H1 (cell line): ENCODE measurements around the gene KCNA1. TPM values are rescaled to one million over a fixed set of nuclear protein-coding genes. Genes with fewer than 3 reads are reported as not detected.

Experiments
- BRCA1 ChIP-seq: IDR thresholded peaks from 2 replicates; pipeline ENCODE4 v1.6.1; 2012; ENCODE audit warnings: low read depth, low read length, improper control_type of control experiment
- EP300 ChIP-seq, 2 experiments: IDR thresholded peaks; 1 replicate in 1 of 2; 2 replicates in 1 of 2; pipeline ENCODE4 v1.6.1; 2011 to 2012; ENCODE audit warnings: low read depth in 2 of 2, low read length in 2 of 2, mild to moderate bottlenecking in 2 of 2, borderline replicate concordance in 1 of 2, inconsistent platforms in 1 of 2, moderate library complexity in 1 of 2
- RNF2 ChIP-seq: fragments of 200-900, 300-1000 bp; sonication (generic); IDR thresholded peaks from 2 replicates; pipeline ENCODE4 v1.7.1; 2016; ENCODE audit warnings: borderline replicate concordance, low read depth, mild to moderate bottlenecking, antibody characterized with exemption, low read length; ENCODE audit not compliant: poor library complexity, severe bottlenecking; ENCODE audit errors: missing control alignments
- SIX5 ChIP-seq: IDR thresholded peaks from 2 replicates; pipeline ENCODE4 v1.6.1; 2011; ENCODE audit warnings: mild to moderate bottlenecking, low read depth, low read length
- TAF1 ChIP-seq: IDR thresholded peaks from 2 replicates; pipeline ENCODE4 v1.6.1; 2011; ENCODE audit warnings: mild to moderate bottlenecking, low read depth, low read length
- TCF12 ChIP-seq: IDR thresholded peaks from 2 replicates; pipeline ENCODE4 v1.6.1; 2011; ENCODE audit warnings: low read depth, mild to moderate bottlenecking, low read length
- YY1 ChIP-seq: IDR thresholded peaks from 2 replicates; pipeline ENCODE4 v1.6.1; 2011; ENCODE audit warnings: low read depth, mild to moderate bottlenecking, low read length
- polyA plus RNA-seq, 7 experiments: library from polyadenylated mRNA; depleted of rRNA in 3 of 7; stranded (reverse) in 5 of 7; unstranded in 2 of 7; fragments of >200 nt in 5 of 7; fragments of 200-250 nt in 2 of 7; gene quantifications; 1 replicate in 5 of 7; 2 replicates in 1 of 7; 4 replicates in 1 of 7; pipeline versions ENCODE4 v1.2.1 to v1.2.3, GENCODE V29; 2011 to 2013; ENCODE audit warnings: missing spikeins in 2 of 7, mixed read lengths in 2 of 7
- total RNA-seq: library from RNA; stranded (reverse); fragmentation: NEBNext Ultra II Directional; extraction: Animal tissue kit (Norgen Biotek cat#: 25700); gene quantifications from 2 replicates; pipeline ENCODE4 v1.2.1, GENCODE V29; 2021
- TF ChIP-seq, protein P1 (sequence below): fragments of 300-600 bp; sonication (generic); IDR thresholded peaks from 2 replicates; pipeline ENCODE4 v1.7.1; 2012; ENCODE audit warnings: low read length, moderate library complexity, mild to moderate bottlenecking, inconsistent platforms; ENCODE audit not compliant: insufficient replicate concordance
- TF ChIP-seq, protein P2 (sequence below): IDR thresholded peaks from 2 replicates; pipeline ENCODE4 v1.6.1; 2012; ENCODE audit warnings: inconsistent platforms

Gene KCNA1
- total and polyA plus RNA-seq, 2 of the 8 experiments (the other 6 are each of a cell fraction or from before 2014, with no cell fraction given): 0.23 to 0.30 TPM

DNA sequence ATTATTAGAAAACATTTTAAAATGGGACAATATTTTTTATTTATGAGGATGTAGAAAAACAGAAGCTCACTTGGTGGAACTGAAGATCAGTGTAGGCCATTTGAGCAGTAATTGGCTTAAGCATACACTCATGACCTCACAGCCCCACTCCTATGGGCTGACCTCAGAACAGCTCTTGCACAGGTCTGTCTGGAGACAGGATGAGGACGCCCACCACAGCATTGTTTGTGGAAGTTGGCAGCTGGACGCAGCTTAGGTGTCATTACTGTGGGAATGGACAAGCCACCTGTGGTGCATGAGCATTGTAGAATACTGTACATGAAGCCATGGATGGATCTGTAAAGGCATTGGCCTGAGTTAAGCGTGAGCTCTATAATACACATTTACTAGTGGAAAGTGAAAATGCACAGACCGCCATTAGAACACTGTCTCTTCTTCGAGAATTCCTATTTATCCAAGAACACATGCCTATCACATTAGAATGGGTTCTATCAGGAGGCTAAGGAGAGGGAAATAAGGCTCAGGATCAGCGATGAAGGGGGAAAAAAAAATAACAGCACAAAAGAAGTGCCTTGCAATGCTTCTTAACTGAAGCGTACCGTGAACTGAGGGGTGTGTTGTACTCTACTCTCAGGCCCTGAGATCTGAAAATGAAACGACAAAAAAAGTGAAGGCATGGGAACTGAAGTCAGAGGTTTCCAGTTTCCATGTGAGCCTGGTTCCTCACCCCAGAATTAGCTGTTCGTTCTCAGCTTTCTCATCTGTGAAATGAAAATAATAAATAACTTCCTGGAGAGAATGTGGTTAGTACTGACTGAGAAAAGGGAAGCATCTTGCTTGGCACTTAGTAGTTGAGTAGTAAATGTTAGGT is 33.6 kb downstream of the KCNA1 start (continued):
- TF ChIP-seq, protein P1, sequence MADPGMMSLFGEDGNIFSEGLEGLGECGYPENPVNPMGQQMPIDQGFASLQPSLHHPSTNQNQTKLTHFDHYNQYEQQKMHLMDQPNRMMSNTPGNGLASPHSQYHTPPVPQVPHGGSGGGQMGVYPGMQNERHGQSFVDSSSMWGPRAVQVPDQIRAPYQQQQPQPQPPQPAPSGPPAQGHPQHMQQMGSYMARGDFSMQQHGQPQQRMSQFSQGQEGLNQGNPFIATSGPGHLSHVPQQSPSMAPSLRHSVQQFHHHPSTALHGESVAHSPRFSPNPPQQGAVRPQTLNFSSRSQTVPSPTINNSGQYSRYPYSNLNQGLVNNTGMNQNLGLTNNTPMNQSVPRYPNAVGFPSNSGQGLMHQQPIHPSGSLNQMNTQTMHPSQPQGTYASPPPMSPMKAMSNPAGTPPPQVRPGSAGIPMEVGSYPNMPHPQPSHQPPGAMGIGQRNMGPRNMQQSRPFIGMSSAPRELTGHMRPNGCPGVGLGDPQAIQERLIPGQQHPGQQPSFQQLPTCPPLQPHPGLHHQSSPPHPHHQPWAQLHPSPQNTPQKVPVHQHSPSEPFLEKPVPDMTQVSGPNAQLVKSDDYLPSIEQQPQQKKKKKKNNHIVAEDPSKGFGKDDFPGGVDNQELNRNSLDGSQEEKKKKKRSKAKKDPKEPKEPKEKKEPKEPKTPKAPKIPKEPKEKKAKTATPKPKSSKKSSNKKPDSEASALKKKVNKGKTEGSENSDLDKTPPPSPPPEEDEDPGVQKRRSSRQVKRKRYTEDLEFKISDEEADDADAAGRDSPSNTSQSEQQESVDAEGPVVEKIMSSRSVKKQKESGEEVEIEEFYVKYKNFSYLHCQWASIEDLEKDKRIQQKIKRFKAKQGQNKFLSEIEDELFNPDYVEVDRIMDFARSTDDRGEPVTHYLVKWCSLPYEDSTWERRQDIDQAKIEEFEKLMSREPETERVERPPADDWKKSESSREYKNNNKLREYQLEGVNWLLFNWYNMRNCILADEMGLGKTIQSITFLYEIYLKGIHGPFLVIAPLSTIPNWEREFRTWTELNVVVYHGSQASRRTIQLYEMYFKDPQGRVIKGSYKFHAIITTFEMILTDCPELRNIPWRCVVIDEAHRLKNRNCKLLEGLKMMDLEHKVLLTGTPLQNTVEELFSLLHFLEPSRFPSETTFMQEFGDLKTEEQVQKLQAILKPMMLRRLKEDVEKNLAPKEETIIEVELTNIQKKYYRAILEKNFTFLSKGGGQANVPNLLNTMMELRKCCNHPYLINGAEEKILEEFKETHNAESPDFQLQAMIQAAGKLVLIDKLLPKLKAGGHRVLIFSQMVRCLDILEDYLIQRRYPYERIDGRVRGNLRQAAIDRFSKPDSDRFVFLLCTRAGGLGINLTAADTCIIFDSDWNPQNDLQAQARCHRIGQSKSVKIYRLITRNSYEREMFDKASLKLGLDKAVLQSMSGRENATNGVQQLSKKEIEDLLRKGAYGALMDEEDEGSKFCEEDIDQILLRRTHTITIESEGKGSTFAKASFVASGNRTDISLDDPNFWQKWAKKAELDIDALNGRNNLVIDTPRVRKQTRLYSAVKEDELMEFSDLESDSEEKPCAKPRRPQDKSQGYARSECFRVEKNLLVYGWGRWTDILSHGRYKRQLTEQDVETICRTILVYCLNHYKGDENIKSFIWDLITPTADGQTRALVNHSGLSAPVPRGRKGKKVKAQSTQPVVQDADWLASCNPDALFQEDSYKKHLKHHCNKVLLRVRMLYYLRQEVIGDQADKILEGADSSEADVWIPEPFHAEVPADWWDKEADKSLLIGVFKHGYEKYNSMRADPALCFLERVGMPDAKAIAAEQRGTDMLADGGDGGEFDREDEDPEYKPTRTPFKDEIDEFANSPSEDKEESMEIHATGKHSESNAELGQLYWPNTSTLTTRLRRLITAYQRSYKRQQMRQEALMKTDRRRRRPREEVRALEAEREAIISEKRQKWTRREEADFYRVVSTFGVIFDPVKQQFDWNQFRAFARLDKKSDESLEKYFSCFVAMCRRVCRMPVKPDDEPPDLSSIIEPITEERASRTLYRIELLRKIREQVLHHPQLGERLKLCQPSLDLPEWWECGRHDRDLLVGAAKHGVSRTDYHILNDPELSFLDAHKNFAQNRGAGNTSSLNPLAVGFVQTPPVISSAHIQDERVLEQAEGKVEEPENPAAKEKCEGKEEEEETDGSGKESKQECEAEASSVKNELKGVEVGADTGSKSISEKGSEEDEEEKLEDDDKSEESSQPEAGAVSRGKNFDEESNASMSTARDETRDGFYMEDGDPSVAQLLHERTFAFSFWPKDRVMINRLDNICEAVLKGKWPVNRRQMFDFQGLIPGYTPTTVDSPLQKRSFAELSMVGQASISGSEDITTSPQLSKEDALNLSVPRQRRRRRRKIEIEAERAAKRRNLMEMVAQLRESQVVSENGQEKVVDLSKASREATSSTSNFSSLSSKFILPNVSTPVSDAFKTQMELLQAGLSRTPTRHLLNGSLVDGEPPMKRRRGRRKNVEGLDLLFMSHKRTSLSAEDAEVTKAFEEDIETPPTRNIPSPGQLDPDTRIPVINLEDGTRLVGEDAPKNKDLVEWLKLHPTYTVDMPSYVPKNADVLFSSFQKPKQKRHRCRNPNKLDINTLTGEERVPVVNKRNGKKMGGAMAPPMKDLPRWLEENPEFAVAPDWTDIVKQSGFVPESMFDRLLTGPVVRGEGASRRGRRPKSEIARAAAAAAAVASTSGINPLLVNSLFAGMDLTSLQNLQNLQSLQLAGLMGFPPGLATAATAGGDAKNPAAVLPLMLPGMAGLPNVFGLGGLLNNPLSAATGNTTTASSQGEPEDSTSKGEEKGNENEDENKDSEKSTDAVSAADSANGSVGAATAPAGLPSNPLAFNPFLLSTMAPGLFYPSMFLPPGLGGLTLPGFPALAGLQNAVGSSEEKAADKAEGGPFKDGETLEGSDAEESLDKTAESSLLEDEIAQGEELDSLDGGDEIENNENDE: no peak
- TF ChIP-seq, protein P2, sequence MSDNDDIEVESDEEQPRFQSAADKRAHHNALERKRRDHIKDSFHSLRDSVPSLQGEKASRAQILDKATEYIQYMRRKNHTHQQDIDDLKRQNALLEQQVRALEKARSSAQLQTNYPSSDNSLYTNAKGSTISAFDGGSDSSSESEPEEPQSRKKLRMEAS: no peak
- no peak for TF ChIP-seq TCF12
- TF ChIP-seq RNF2: no peak
- no peak for TF ChIP-seq YY1
- TF ChIP-seq BRCA1: no peak
- no peak for TF ChIP-seq SIX5
- no peak for TF ChIP-seq EP300 (IDR thresholded peaks at IDR 0.05; ENCODE audit: borderline replicate concordance in 1 of 2, low read depth in 2 of 2, low read length in 2 of 2)
- TF ChIP-seq TAF1: no peak
